GM23338 (cell line): ENCODE measurements around the gene MTHFD1L. TPM values are rescaled to one million over a fixed set of nuclear protein-coding genes. Genes with fewer than 3 reads are reported as not detected.

Source experiments
- CREB1 ChIP-seq: fragments of 250-450 bp; sonication (Bioruptor Pico); IDR thresholded peaks from 2 replicates; pipeline ENCODE4 v1.5.0; 2020; ENCODE audit warnings: low read depth, mild to moderate bottlenecking, moderate library complexity
- EZH2phosphoT487 ChIP-seq: fragments of 200-600 bp; sonication (generic); IDR thresholded peaks from one replicate; pipeline ENCODE4 v1.8.1; 2018; ENCODE audit warnings: antibody characterized with exemption; ENCODE audit not compliant: unreplicated experiment
- NANOG ChIP-seq: IDR thresholded peaks from 2 replicates; pipeline ENCODE4 v1.6.1; 2016; ENCODE audit warnings: antibody characterized with exemption, borderline replicate concordance
- POLR2AphosphoS5 ChIP-seq: IDR thresholded peaks from 2 replicates; pipeline ENCODE4 v1.6.1; 2016; ENCODE audit warnings: antibody characterized with exemption, low read depth
- STAT1 ChIP-seq: IDR thresholded peaks from one replicate; pipeline ENCODE4 v1.6.1; 2016; ENCODE audit warnings: antibody characterized with exemption; ENCODE audit not compliant: unreplicated experiment
- polyA plus RNA-seq: library from polyadenylated mRNA; unstranded; fragments of >200 nt; fragmentation: Nextera tagmentation; extraction: Ambion mirVana; gene quantifications from 2 replicates; pipeline ENCODE4 v1.2.1, GENCODE V29; 2016
- total RNA-seq: library from RNA; depleted of rRNA; stranded (reverse); fragments of >200 nt; shearing (Covaris generic); gene quantifications from 2 replicates; pipeline ENCODE4 v1.2.3, GENCODE V29; 2014
- TF ChIP-seq, protein P1 (sequence below): fragments of 250-450 bp; sonication (Bioruptor Pico); IDR thresholded peaks from 2 replicates; pipeline ENCODE4 v1.5.0; 2020; ENCODE audit warnings: mild to moderate bottlenecking, moderate library complexity
- TF ChIP-seq, protein P2 (sequence below): IDR thresholded peaks from one replicate; pipeline ENCODE4 v1.6.1; 2018; ENCODE audit warnings: antibody characterized with exemption; ENCODE audit not compliant: unreplicated experiment

Gene MTHFD1L
- total and polyA plus RNA-seq, 2 experiments from 2014 or later = 53.2 to 66.8 TPM

DNA sequence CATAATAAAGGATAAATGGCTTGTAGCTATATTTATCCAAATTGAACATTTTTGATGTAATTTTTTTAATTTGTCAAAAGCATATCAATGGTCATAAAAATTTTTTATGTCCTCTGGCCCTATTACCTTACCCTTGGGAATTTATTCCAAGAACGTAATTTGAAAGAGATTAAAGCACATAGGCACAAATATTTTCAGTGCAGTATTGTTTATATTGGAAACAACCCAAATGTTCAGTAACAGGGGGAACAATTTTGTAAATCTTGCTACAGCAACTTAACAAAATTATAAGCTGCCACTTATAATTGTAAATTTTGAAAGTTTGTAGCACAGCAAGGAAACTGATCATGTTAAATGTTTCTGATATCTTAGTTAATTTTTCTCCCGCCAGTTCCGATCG lies 142.4 kb downstream of the MTHFD1L start (continued):
- TF ChIP-seq, protein P1, sequence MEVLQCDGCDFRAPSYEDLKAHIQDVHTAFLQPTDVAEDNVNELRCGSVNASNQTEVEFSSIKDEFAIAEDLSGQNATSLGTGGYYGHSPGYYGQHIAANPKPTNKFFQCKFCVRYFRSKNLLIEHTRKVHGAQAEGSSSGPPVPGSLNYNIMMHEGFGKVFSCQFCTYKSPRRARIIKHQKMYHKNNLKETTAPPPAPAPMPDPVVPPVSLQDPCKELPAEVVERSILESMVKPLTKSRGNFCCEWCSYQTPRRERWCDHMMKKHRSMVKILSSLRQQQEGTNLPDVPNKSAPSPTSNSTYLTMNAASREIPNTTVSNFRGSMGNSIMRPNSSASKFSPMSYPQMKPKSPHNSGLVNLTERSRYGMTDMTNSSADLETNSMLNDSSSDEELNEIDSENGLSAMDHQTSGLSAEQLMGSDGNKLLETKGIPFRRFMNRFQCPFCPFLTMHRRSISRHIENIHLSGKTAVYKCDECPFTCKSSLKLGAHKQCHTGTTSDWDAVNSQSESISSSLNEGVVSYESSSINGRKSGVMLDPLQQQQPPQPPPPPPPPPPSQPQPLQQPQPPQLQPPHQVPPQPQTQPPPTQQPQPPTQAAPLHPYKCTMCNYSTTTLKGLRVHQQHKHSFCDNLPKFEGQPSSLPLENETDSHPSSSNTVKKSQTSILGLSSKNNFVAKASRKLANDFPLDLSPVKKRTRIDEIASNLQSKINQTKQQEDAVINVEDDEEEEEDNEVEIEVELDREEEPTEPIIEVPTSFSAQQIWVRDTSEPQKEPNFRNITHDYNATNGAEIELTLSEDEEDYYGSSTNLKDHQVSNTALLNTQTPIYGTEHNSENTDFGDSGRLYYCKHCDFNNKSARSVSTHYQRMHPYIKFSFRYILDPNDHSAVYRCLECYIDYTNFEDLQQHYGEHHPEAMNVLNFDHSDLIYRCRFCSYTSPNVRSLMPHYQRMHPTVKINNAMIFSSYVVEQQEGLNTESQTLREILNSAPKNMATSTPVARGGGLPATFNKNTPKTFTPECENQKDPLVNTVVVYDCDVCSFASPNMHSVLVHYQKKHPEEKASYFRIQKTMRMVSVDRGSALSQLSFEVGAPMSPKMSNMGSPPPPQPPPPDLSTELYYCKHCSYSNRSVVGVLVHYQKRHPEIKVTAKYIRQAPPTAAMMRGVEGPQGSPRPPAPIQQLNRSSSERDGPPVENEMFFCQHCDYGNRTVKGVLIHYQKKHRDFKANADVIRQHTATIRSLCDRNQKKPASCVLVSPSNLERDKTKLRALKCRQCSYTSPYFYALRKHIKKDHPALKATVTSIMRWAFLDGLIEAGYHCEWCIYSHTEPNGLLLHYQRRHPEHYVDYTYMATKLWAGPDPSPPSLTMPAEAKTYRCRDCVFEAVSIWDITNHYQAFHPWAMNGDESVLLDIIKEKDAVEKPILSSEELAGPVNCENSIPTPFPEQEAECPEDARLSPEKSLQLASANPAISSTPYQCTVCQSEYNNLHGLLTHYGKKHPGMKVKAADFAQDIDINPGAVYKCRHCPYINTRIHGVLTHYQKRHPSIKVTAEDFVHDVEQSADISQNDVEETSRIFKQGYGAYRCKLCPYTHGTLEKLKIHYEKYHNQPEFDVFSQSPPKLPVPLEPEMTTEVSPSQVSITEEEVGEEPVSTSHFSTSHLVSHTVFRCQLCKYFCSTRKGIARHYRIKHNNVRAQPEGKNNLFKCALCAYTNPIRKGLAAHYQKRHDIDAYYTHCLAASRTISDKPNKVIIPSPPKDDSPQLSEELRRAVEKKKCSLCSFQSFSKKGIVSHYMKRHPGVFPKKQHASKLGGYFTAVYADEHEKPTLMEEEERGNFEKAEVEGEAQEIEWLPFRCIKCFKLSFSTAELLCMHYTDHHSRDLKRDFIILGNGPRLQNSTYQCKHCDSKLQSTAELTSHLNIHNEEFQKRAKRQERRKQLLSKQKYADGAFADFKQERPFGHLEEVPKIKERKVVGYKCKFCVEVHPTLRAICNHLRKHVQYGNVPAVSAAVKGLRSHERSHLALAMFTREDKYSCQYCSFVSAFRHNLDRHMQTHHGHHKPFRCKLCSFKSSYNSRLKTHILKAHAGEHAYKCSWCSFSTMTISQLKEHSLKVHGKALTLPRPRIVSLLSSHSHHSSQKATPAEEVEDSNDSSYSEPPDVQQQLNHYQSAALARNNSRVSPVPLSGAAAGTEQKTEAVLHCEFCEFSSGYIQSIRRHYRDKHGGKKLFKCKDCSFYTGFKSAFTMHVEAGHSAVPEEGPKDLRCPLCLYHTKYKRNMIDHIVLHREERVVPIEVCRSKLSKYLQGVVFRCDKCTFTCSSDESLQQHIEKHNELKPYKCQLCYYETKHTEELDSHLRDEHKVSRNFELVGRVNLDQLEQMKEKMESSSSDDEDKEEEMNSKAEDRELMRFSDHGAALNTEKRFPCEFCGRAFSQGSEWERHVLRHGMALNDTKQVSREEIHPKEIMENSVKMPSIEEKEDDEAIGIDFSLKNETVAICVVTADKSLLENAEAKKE (CRISPR knock-in tag) = no peak
- TF ChIP-seq, protein P2, sequence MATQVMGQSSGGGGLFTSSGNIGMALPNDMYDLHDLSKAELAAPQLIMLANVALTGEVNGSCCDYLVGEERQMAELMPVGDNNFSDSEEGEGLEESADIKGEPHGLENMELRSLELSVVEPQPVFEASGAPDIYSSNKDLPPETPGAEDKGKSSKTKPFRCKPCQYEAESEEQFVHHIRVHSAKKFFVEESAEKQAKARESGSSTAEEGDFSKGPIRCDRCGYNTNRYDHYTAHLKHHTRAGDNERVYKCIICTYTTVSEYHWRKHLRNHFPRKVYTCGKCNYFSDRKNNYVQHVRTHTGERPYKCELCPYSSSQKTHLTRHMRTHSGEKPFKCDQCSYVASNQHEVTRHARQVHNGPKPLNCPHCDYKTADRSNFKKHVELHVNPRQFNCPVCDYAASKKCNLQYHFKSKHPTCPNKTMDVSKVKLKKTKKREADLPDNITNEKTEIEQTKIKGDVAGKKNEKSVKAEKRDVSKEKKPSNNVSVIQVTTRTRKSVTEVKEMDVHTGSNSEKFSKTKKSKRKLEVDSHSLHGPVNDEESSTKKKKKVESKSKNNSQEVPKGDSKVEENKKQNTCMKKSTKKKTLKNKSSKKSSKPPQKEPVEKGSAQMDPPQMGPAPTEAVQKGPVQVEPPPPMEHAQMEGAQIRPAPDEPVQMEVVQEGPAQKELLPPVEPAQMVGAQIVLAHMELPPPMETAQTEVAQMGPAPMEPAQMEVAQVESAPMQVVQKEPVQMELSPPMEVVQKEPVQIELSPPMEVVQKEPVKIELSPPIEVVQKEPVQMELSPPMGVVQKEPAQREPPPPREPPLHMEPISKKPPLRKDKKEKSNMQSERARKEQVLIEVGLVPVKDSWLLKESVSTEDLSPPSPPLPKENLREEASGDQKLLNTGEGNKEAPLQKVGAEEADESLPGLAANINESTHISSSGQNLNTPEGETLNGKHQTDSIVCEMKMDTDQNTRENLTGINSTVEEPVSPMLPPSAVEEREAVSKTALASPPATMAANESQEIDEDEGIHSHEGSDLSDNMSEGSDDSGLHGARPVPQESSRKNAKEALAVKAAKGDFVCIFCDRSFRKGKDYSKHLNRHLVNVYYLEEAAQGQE = no peak
- no peak for TF ChIP-seq NANOG
- no peak for TF ChIP-seq EZH2phosphoT487
- no peak for TF ChIP-seq CREB1 (CRISPR knock-in tag)
- TF ChIP-seq POLR2AphosphoS5 = no peak
- TF ChIP-seq STAT1 = no peak
